GM13976 (cell line): ENCODE results near the gene LYRM2.

Source experiments
- DNase-seq: peaks from one replicate; pipeline ENCODE4 v3.0.0; 2012; ENCODE audit warnings: low spot score
- CTCF ChIP-seq: IDR thresholded peaks from 2 replicates; pipeline ENCODE4 v1.5.1; 2012; ENCODE audit warnings: borderline replicate concordance, mild to moderate bottlenecking; ENCODE audit not compliant: insufficient read depth; ENCODE audit errors: extremely low read depth, missing control alignments, control extremely low read depth
- in situ Hi-C: fragments of 300-500 bp; cut with MboI; formaldehyde crosslinking; loops from one replicate; pipeline ENCODE4 v1.12.0; 2022; ENCODE audit warnings: low sequenced_read_pairs, mixed read lengths, inconsistent platforms; ENCODE audit not compliant: unreplicated experiment

The LYRM2 gene

DNA sequence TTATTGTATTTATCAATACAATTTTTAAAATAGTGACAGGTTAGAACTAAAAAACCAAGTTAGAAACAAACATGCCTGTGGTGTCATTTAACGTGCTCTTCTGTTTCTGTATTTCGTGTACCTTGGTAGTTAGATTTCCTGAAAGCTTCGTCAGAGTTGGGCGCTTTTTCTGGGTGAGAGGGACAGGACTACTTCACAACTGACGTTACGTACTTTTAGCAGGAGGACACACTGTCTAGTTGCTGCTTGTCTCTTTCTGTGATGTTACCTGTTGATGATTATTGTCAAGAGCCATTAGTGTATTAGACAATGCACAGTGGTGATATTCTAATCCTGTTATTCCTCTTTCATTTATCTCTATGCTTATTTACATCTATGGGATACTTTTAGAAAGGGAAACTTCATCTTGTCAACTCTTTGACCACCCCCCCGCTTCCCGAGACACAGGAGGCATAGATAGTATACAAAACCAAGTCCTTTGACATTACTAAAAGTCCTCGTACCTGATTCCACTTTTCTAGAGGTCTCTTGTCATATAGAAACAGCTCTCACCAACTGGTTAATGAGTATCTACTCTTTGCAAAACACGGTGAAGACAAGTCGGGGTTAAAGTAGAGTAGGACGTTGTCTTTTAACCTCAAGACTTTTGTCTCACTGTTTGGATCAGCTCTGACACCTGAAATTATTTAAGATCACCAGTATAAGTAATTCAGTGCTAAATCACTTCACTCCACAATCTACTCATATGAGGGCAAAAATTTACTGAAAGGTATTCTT lies 96.3 kb downstream of the LYRM2 start:
- TF ChIP-seq CTCF = no peak

GRCh38 chr6:89539779-89540178 lies 98.8 kb downstream of the LYRM2 start:
- no peak for TF ChIP-seq CTCF
- in situ Hi-C loops = no loop called here
- no peak for DNase-seq

More for the DNA sequence above, 96.3 kb downstream of the LYRM2 start:
- DNase-seq = no peak
- in situ Hi-C loops = no loop called here

DNA sequence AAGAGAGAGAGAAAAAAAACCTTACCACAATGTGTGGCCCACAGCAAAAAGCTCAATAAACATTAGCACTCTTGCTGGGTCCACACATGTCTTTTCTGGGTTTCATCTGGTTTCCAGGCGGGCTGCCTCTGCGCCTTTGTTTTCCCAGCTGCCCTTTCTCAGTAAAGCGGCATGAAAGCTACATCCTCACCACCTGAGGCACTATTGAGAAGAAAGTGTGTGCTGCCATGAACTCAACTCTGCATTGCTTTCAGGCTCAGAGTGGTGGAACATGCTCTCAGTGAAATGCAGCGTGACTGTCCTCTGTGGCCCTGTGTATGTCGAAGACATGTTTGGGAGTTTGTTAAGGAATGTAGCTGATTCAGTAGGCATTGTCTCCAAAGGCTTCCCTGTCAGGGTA lies 102.3 kb downstream of the LYRM2 start:
- in situ Hi-C loops = no loop called here
- no peak for DNase-seq

DNA sequence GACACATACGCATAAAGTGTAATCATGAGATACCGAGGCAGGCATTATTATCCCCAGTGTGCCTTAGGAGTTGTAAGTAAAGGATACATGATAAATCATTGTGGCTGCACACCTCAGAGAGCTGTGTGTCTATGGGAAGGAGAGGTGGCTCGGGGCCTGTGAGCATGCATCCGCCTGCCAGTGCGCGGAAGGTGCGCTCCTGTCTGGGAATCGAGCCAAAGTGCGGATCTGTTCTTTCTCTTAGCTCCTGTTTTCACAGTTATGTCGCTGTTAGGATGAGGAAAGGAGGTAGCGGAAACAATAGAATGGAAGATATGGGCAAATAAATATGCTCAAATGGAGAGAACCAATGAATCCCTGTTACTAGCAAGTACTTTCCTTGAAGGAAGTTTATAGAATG lies 107.6 kb downstream of the LYRM2 start:
- in situ Hi-C loops = no loop called here
- no peak for DNase-seq
- TF ChIP-seq CTCF = no peak

More for the DNA sequence above, 102.3 kb downstream of the LYRM2 start:
- no peak for TF ChIP-seq CTCF

- DNase-seq = no peak
- no peak for TF ChIP-seq CTCF
- in situ Hi-C loops = no loop called here
Observed at GRCh38 chr6:89528866-89529265, 109.7 kb downstream of the LYRM2 start.

DNA sequence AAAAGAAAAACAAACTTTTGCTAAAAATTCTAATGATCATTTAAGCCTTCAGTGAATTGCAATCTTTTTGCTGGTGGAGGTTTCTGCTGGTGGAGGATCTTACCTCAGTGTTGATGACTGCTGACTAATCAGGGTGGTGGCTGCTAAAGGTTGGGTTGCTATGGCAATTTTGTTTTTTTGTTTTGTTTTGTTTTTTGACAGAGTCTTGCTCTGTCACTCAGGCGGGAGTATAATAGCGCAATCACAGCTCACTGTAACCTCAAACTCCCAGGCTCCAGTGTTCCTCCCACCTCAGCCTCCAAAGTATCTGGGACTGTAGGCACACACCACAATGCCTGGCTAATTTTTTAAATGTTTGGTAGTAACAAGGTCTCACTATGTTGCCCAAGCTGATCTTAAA lies 110.9 kb downstream of the LYRM2 start:
- no peak for DNase-seq
- no peak for TF ChIP-seq CTCF
- in situ Hi-C loops = no loop called here
